Jurkat, Clone E6-1 (cell line): Measurements from ENCODE around the gene DBNL.

ENCODE experiments used
- DNase-seq: peaks from one replicate; pipeline ENCODE4 v3.0.0-alpha.2; 2011; ENCODE audit warnings: low read depth, low spot score
- H3K4me3 ChIP-seq: 2 replicates; pipeline ENCODE4 v1.5.1; 2011; ENCODE audit warnings: mild to moderate bottlenecking, low read length, control low read depth, moderate library complexity

Gene DBNL

GRCh38 chr7:44072364-44073231 lies 28.1 kb downstream of the DBNL start:
- no peak for DNase-seq
- no peak overlapping the region for H3K4me3 ChIP-seq

DNA sequence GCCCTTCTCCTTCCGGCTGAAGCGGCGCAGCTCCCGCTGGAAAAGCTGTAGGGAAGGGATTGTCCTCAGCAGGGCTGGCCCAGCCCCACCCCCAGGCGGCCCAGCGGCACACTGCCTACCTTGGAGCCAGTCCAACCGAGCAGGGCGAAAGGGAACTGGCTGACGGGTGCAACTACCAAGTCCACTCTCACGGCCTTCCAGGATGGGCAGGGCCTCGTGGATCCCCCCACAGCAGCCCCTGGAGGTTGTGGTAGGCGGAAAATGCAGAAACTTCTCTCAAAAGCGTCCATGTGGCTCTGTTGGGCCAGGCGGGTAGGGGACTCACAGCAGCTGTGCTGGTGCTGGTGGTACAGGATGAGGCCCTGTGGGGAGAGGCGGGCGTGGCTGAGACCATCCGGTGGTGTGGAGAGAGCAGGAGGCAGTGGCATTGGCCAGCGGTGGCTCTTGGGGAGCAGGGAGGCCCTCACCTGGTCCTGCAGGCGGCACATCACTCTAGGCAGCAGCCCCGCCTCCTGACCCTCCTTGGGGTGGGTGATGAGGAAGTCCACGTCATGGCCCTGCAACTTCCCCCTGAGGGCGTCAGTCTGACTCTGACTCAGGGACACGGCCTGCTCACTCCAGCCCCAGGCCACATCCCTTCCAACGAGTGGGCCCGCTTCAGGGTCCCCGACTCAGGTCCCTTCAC lies 29.3 kb downstream of the DBNL start:
- DNase-seq, result no peak
- no peak overlapping the region for H3K4me3 ChIP-seq

GRCh38 chr7:44074349-44074695 lies 29.8 kb downstream of the DBNL start:
- H3K4me3 ChIP-seq, result no peak overlapping the region
- no peak for DNase-seq

- no peak for DNase-seq
- H3K4me3 ChIP-seq, result no peak overlapping the region
Measured at GRCh38 chr7:44075296-44076075, 31.0 kb downstream of the DBNL start.

- no peak overlapping the region for H3K4me3 ChIP-seq
- DNase-seq, result no peak
Measured at GRCh38 chr7:44076101-44076895, 31.8 kb downstream of the DBNL start.

GRCh38 chr7:44077061-44077460 lies 32.6 kb downstream of the DBNL start:
- DNase-seq, result no peak
- H3K4me3 ChIP-seq, result no peak overlapping the region

DNA sequence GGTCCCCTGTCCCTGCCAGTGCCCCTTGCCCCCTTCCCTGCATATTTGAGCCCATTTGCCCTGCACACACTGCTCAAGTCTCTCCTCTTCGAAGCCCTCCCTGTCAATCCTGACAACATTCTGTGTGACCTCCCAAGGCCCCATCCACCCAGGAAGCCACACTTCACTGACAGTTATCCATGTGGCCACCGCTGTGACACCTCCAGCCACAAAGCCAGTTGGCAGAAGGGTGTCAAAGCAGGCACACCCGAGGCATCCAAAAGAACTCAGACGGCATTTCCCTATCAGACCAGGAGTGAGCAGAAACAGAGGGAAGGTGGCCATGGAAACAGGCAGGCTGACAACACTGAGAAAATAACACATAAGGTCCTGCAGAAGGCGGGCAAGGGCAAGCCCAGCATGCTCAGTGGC lies 33.2 kb downstream of the DBNL start:
- peak overlapping the region; percentile 9 for H3K4me3 ChIP-seq

GRCh38 chr7:44078521-44078920 lies 34.0 kb downstream of the DBNL start:
- DNase-seq, result no peak

More for the DNA sequence above, 33.2 kb downstream of the DBNL start:
- peak; percentile 62 for DNase-seq

GRCh38 chr7:44079331-44080021 lies 35.0 kb downstream of the DBNL start:
- no peak for DNase-seq
- no peak overlapping the region; the same call in 1 of the 2 replicates for H3K4me3 ChIP-seq

More at GRCh38 chr7:44078521-44078920, 34.0 kb downstream of the DBNL start:
- H3K4me3 ChIP-seq, result no peak overlapping the region

- DNase-seq, result no peak
- H3K4me3 ChIP-seq, result peak overlapping the region; percentile 23
Measured at GRCh38 chr7:44080118-44080517, 35.6 kb downstream of the DBNL start.

- peak overlapping the region; percentile 90 for H3K4me3 ChIP-seq
- no peak for DNase-seq
Measured at GRCh38 chr7:44080686-44081265, 36.3 kb downstream of the DBNL start.

DNA sequence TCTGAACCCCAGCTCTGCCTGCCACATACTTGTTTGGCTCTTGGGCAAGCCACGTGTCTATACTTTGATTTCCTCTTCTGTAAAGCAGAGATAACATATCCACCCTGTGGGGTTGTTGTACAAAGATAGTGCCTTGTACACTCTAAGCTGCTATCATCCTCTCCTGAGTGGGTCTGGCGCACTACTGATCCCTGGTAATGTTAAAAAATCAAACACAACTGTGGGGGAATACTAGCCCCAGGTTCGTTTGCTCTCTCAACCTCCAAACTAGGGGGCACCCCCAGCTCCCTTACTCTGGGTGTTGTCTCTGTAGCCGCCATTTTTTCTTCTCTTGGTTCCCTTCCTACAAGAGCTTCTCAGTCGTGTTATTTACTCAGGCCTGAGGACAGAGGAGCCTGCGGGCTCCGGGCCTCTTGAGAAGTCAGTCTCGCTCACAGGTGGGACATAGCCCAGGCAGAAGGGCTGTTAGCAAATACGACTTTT lies 36.8 kb downstream of the DBNL start:
- H3K4me3 ChIP-seq, result peak overlapping the region; percentile 90
- DNase-seq, result peak; percentile 62

GRCh38 chr7:44082541-44083207 lies 38.2 kb downstream of the DBNL start:
- DNase-seq, result peak; percentile 98
- H3K4me3 ChIP-seq, result peak overlapping the region; percentile 61

- no peak overlapping the region for H3K4me3 ChIP-seq
Measured at GRCh38 chr7:44083796-44084195, 39.3 kb downstream of the DBNL start.

GRCh38 chr7:44084701-44085100 lies 40.2 kb downstream of the DBNL start:
- DNase-seq, result no peak
- H3K4me3 ChIP-seq, result no peak overlapping the region

More at GRCh38 chr7:44083796-44084195, 39.3 kb downstream of the DBNL start:
- no peak for DNase-seq

- no peak overlapping the region for H3K4me3 ChIP-seq
- no peak for DNase-seq
Measured at GRCh38 chr7:44085546-44085945, 41.0 kb downstream of the DBNL start.

DNA sequence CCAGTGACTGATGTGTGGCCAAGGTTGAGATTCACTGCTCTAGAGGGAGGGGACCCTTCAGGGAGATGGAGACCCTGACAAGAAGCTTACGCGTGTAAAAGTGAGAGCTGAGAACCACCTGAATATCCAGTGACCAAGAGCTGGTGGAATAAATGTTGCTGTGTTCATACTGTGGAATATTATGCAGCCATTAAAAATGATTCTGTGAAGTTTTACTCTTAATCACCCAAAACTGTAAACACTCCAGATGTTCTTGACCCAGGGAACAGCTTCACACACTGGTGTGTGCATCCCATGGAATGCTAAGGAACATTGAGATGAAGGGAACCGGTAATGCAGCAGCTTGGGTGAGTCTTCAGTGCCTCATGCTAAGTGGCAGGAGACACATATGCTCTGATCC lies 42.1 kb downstream of the DBNL start:
- H3K4me3 ChIP-seq, result no peak overlapping the region
- no peak for DNase-seq
